Tibial nerve (tissue), 4 donors: ENCODE measurements around the gene REEP5. TPM values are rescaled to one million over a fixed set of nuclear protein-coding genes. Genes with fewer than 3 reads are reported as not detected.

Experiments used
- DNase-seq, 2 donors: peaks; one replicate each; pipeline ENCODE4 v3.0.0-alpha.2; 2019; ENCODE audit warnings: low spot score in 2 of 2
- H3K27ac ChIP-seq, 4 donors: fragments of 200-600 bp; sonication (generic) in 3 of 4; one replicate each; pipeline ENCODE4 v1.5.1; 2017 to 2019; ENCODE audit warnings: mild to moderate bottlenecking in 1 of 4
- H3K27me3 ChIP-seq, 2 donors: fragments of 200-600 bp; sonication (generic) in 1 of 2; one replicate each; pipeline versions ENCODE4 v1.5.1 to v1.6.0; 2017 to 2019
- H3K36me3 ChIP-seq, 3 donors: fragments of 200-600 bp; sonication (generic); one replicate each; pipeline ENCODE4 v1.5.1; 2018 to 2019
- H3K4me1 ChIP-seq, 4 donors: fragments of 200-600 bp; sonication (generic) in 3 of 4; one replicate each; pipeline ENCODE4 v1.5.1; 2017 to 2019
- H3K4me3 ChIP-seq, 4 donors: fragments of 200-600 bp; sonication (generic) in 3 of 4; one replicate each; pipeline ENCODE4 v1.5.1; 2017 to 2019; ENCODE audit warnings: mild to moderate bottlenecking in 1 of 4, moderate library complexity in 1 of 4
- H3K9me3 ChIP-seq, 4 donors: fragments of 200-600 bp; sonication (generic) in 3 of 4; one replicate each; pipeline ENCODE4 v1.5.1; 2017 to 2019
- EP300 ChIP-seq, 2 donors: sonication (generic); formaldehyde crosslinking; IDR thresholded peaks; one replicate each; pipeline ENCODE4 v1.6.1; 2017; ENCODE audit warnings: antibody characterized with exemption in 2 of 2, mild to moderate bottlenecking in 1 of 2
- POLR2A ChIP-seq, 2 donors: fragments of 450-650 bp; IDR thresholded peaks; one replicate each; pipeline ENCODE4 v1.6.1; 2017; ENCODE audit warnings: antibody characterized with exemption in 2 of 2, mild to moderate bottlenecking in 2 of 2, moderate library complexity in 2 of 2
- WGBS, 2 donors: methylation state at CpG; one replicate each; pipeline ENCODE4 v1.1.5; 2018; 5-methylcytosine and 5-hydroxymethylcytosine counted together
- total RNA-seq, 4 donors: library from RNA; depleted of rRNA; stranded (reverse); fragments of >200 nt; gene quantifications; one replicate each; pipeline ENCODE4 v1.1.0, GENCODE V29; 2016
- TF ChIP-seq, protein P1 (sequence below), 5 experiments: fragments of 200-600 bp in 3 of 5; fragments of 450-650 bp in 2 of 5; sonication (generic) in 3 of 5; IDR thresholded peaks; one replicate each; pipeline ENCODE4 v1.5.1; 2016 to 2019; ENCODE audit warnings: antibody characterized with exemption in 5 of 5, mild to moderate bottlenecking in 3 of 5, moderate library complexity in 2 of 5

The REEP5 gene
- total RNA-seq, 4 donors from 2014 or later = 81.9 to 101 (median 94.6) TPM

DNA sequence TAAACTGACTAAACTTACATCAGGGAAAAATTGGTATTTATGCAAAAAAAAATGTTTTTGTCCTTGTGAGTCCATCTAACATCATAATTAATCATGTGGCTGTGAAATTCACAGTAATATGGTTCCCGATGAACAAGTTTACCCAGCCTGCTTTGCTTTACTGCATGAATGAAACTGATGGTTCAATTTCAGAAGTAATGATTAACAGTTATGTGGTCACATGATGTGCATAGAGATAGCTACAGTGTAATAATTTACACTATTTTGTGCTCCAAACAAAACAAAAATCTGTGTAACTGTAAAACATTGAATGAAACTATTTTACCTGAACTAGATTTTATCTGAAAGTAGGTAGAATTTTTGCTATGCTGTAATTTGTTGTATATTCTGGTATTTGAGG, 77.5 kb downstream of the REEP5 start:
- 85 to 86% methylated on average over 1 of the region's 1 CpG for WGBS, 2 donors
- H3K27ac ChIP-seq = no peak overlapping the region
- H3K4me3 ChIP-seq = no peak overlapping the region
- H3K36me3 ChIP-seq = peaks cover 0 to 2% (median 0%) of the 10 kb centered on the region in 3 donors
- TF ChIP-seq EP300 (IDR thresholded peaks at IDR 0.05) (no peak), POLR2A (IDR thresholded peaks at IDR 0.05) (no peak)
- TF ChIP-seq, protein P1, sequence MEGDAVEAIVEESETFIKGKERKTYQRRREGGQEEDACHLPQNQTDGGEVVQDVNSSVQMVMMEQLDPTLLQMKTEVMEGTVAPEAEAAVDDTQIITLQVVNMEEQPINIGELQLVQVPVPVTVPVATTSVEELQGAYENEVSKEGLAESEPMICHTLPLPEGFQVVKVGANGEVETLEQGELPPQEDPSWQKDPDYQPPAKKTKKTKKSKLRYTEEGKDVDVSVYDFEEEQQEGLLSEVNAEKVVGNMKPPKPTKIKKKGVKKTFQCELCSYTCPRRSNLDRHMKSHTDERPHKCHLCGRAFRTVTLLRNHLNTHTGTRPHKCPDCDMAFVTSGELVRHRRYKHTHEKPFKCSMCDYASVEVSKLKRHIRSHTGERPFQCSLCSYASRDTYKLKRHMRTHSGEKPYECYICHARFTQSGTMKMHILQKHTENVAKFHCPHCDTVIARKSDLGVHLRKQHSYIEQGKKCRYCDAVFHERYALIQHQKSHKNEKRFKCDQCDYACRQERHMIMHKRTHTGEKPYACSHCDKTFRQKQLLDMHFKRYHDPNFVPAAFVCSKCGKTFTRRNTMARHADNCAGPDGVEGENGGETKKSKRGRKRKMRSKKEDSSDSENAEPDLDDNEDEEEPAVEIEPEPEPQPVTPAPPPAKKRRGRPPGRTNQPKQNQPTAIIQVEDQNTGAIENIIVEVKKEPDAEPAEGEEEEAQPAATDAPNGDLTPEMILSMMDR (IDR thresholded peaks at IDR 0.05) = no peak
- no peaks in the 10 kb centered on the region for H3K9me3 ChIP-seq
- H3K4me1 ChIP-seq = peaks cover 0 to 7% (median 0%) of the 10 kb centered on the region in 4 donors
- no peak for DNase-seq
- H3K27me3 ChIP-seq = no peaks in the 10 kb centered on the region

DNA sequence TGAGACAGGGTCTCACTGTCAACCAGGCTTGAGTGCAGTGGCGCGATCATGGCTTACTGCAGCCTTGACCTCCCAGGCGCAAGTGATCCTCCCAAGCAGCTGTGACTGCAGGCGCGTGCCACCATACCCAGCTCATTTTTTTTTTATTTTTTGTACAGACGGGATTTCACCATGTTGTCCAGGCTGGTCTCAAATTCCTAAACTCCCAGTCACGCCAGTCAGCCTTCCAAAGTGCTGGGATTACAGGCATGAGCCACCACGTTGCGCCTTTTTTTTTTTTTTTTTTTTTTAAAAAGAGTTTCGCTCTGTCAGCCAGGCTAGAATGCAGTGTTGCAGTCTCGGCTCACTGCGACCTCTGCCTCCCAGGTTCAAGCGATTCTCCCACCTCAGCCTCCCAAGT, 88.1 kb downstream of the REEP5 start:
- Histone ChIP-seq H3K27ac (no peak overlapping the region), H3K9me3 (no peaks in the 10 kb centered on the region), H3K36me3 (peaks cover 0 to 92% (median 13%) of the 10 kb centered on the region in 3 donors), H3K4me3 (no peak overlapping the region), H3K4me1 (no peaks in the 10 kb centered on the region), H3K27me3 (no peaks in the 10 kb centered on the region)
- no peak for DNase-seq
- TF ChIP-seq, protein P1 (IDR thresholded peaks at IDR 0.05) = no peak
- TF ChIP-seq EP300 (IDR thresholded peaks at IDR 0.05) (no peak), POLR2A (IDR thresholded peaks at IDR 0.05) (no peak)
- WGBS, 2 donors = 96 to 97% methylated on average over 13 of the region's 13 CpGs

DNA sequence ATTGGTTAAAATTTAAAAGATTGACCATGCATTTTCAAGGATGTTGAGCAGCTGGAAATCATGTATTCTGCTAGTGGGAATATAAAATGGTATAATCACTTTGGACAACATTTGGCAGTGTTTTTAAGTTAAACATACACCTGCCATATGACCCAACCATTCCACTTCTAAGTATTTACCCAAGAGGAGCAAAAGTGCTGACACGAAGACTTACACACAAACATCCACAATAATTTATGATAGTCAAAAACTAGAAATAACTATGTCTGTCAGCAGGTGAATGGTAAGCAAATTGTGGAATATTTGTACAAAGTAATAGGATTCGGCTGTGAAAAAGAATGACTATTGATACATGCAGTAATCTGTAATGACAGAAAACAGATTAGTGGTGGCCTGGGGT, 91.6 kb downstream of the REEP5 start:
- Histone ChIP-seq H3K27ac (no peak overlapping the region), H3K4me1 (no peaks in the 10 kb centered on the region), H3K4me3 (no peak overlapping the region), H3K9me3 (no peaks in the 10 kb centered on the region), H3K36me3 (peaks cover 3 to 82% (median 6%) of the 10 kb centered on the region in 3 donors), H3K27me3 (no peaks in the 10 kb centered on the region)
- 91 to 95% methylated on average over 2 of the region's 2 CpGs for WGBS, 2 donors
- DNase-seq = no peak
- TF ChIP-seq EP300 (IDR thresholded peaks at IDR 0.05) = no peak
- no peak for TF ChIP-seq POLR2A (IDR thresholded peaks at IDR 0.05)
- TF ChIP-seq, protein P1 (IDR thresholded peaks at IDR 0.05) = no peak

Other genes with a start within 250 kb of the REEP5 start
- 10 to 100 TPM; 70.4 to 91.9 (median 83.1) TPM for gene APC, start 184.3 kb downstream of the REEP5 start, total RNA-seq
- 10 to 100 TPM; 22.7 to 49.0 (median 37.1) TPM for gene SRP19, start 60.9 kb downstream of the REEP5 start, total RNA-seq
- gene DCP2, start 54.6 kb upstream of the REEP5 start, total RNA-seq = 10 to 100 TPM; 26.7 to 35.3 (median 29.8) TPM